ENCODE results near the gene FILIP1L.
A peak's percentile ranks its signal among the peaks of the same experiment; 100 is the strongest.
"Not testable (repeated sequence)": the region's sequence is repeated elsewhere in the genome, so short reads cannot be mapped to it uniquely, and the experiment has no call there.

The FILIP1L gene

DNA sequence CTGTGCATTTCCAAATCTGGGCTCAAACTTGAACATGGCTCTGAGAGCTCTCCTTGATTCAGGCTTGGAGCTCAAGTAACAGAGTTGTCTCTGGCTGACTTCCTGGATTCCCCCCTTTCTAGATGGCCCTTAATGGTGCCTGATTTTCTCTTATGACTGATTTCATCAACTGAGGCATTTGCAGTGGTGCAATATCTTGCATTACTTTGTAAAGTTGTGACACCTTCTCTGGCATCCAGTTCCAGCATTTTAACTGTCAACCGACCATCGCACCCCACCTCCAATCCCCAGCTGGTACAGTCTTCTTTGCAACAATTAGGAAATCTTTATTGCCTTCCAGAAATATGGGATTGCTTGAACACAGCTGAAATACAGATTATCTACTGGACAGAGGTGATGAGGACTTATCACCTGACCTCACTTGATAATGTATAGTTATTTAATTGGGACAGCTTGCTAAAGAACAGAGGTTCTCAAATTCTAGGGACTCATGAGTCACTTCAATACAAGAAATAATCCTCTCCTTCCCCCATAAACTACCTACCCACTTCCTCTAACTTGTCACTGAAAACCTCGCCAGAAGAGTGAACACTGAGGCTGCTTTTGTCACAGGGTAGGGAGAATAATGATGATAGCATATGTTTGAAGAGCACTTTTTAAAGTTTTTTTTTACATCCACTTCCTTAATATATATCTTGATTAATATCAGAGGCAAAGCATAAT, 41.8 kb downstream of the FILIP1L start:
- DNase-seq: peak; percentile 18

DNA sequence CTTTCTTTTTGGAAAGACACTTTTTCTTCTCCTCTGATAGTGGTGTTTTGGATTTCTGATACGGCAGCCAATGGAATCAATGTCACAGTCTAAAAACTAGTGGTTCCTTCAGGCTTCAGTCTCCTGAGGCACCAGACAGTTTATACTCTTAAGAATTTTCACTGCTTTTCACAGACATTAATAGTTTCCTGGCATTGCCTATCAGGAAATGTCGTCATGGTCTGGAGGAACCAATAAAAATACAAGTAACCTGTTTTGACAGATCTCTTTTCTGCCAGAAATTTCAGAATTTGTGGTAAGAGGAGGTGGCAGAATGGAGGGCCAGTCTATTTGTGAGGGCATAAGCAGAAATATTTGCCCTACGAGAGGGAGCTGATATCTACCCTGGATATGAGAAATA, 44.8 kb downstream of the FILIP1L start:
- no peak for DNase-seq

- DNase-seq: peak; percentile 72
Observed at GRCh38 chr3:100068826-100069225, 45.5 kb downstream of the FILIP1L start.

DNA sequence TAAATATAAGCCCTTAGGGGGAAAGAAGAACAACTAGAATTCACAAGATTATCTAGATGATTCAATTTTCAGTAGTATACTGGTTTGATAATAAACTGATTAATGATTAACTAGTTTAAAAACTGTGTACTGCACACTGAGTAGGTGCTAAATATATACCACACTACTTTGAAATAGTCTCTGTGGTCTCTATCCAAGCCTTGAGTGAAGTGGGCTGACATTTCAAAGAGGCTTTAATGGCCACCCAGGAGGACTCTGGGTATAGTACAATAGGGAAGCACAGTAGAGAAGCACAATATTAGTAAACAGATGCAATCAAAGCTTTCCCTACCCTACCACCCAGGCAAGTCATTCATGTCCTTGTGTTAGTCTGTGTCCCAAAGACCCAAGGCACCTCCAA, 46.7 kb downstream of the FILIP1L start:
- DNase-seq: no peak

DNA sequence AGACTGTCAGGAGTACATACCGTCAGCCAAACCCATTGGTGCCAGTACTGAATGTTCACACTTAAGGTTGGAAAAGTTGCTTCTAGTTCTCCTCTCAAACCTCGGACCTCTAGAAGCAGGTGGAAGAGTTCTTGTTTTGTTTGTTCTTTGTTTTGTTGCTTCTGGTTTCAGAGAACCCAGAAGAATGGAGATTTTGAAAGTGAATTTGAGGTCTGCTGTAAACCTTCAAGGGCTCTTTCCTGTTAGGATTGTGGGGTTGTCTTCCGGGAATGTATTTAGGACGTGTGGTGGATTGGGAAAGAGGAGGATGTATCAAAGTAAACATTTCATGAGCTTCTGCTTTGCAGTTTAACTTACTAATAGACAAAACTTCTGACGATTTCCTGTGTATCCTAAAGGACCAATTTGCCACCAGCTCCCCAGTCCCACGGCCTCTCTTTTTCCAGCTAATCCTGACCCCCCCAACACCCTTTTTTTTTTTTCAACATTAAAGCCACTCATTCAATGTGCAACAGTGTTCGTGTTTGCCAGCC, 50.3 kb downstream of the FILIP1L start:
- DNase-seq: no peak

DNA sequence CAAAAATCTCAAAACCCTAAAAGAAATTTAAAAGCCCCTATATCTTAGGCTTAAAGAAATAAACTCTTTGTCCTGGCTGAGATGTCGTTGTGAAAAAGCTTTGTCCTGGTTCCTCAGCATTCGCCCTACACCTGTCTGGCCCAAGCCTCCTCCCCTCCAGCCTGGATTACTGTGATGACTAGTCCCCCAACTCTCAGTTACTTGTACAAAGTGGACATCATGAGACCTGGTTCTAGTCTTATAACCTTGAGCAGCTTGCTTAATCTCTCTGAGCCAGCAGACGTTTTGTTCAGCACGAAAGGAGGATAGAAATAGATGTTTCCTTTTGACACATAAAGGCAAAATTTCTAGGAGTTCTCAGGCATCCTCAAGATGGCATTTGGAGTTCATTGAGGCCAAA, 51.6 kb downstream of the FILIP1L start:
- DNase-seq: no peak

DNA sequence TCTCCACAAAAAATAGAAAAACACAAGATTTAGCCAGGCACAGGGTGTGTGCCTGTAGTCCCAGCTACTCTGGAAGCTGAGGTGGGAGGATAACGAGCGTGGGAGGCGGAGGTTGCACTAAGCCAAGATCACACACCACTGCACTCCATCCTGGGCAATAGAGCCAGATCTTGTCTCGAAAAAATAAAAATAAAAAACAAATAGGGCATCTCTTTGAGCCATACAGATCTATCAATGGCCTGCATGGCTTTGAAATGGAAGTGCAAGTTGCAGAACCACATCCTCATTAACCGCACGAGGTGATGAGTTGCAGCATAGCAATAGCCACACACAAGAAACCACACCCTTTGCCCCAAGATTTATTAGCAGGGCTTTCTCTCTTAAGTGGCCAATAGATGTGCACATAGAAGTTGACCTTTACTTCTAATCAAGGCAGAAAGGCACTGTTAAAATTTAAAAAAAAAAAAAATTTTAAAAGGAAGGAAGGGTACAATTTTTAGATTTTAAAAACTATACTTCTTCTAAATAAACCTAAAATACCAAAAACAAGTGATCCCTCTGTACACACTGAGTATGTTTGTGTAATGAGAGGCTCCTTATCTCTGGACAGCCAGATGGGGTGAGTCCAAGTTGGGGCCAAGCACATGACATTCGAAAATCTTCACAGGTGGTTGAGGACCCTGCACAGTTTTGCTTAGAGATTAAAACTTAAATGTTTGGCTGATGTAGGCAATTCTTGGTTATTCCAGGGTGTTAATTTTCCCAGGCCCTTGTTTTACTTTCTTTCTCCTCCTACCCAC, 53.4 kb downstream of the FILIP1L start:
- peak; percentile 2 for DNase-seq

DNA sequence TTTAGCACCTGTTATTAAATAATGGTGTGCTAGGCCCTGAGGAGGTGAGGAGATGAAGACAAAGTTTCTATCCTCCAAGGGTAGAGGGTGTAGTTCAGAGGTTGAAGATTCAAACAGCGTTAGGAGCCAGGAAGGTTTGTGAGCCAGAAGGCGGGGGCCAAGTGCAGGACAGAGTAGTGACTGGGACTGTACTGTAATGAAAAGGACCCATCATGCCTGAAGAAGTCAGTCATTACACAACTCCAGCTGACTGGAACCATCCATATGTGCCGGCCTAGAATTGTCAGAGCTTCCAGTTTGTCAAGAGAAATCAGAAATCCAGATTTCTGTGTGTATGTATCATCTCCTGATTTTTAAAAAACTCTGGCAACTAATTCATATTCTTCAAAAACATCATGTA, 54.8 kb downstream of the FILIP1L start:
- DNase-seq: no peak

GRCh38 chr3:100057716-100058575, 56.4 kb downstream of the FILIP1L start:
- no peak for DNase-seq

- no peak for DNase-seq
Observed at GRCh38 chr3:100053951-100054620, 60.2 kb downstream of the FILIP1L start.

- not testable (repeated sequence) for DNase-seq
Observed at GRCh38 chr3:100051513-100051912, 62.8 kb downstream of the FILIP1L start.

- no peak for DNase-seq
Observed at GRCh38 chr3:100048248-100048647, 66.1 kb downstream of the FILIP1L start.

DNA sequence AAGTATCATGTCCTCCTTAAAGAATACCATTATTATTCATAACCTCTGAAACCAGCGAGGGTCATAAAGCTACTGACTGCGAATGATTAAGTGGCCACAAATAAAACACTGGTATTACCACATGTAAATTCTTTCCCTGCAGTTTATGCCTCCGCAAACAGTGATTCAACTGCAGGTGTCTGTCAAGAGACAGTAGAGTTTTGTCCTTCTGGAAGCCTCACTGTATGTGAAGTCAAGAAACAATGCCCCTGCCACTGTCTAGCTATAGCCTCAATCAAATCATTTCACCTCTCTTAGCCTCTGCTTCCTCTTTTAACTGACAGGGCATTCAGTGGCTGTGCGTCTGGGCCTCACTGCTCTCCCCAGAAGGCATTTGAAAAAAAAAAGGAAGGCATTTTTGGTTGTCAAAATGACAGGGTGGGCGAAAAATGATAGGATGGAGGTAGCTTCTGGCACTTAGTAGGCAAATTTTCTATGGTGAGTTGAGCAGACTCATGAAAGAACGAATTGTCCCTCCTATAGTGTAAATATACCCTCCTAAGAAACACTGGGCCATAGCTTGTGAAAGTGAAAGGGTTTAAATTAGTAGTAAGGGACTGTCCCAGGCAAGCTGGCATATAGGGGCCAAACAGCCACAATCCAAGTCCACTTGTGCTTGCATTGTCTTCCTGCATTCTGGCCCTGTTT, 66.7 kb downstream of the FILIP1L start:
- peak; percentile 7 for DNase-seq

- DNase-seq: no peak
Observed at GRCh38 chr3:100046986-100047385, 67.3 kb downstream of the FILIP1L start.

DNA sequence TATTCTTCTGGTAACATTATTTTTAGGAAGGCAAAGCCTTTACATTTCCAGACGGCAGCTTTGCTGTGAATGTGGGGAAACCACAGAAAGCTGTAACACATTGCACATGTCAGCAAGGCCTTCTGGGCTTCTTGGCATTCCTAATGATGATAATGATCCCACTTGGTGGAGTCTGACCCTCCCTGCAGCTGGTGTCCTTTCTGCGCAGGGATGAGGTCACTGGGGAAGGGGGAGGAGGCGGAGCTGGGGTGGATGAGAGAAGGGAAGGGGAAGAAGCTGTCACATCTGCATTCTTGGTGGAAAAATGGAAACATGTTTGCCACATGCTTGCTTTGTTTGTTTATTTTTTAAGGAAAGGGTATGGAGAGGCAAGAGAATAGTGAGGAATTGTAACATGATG, 68.6 kb downstream of the FILIP1L start:
- DNase-seq: no peak

- peak; percentile 15 for DNase-seq
Observed at GRCh38 chr3:100044369-100044768, 69.9 kb downstream of the FILIP1L start.

- no peak for DNase-seq
Observed at GRCh38 chr3:100043271-100043670, 71.0 kb downstream of the FILIP1L start.

DNA sequence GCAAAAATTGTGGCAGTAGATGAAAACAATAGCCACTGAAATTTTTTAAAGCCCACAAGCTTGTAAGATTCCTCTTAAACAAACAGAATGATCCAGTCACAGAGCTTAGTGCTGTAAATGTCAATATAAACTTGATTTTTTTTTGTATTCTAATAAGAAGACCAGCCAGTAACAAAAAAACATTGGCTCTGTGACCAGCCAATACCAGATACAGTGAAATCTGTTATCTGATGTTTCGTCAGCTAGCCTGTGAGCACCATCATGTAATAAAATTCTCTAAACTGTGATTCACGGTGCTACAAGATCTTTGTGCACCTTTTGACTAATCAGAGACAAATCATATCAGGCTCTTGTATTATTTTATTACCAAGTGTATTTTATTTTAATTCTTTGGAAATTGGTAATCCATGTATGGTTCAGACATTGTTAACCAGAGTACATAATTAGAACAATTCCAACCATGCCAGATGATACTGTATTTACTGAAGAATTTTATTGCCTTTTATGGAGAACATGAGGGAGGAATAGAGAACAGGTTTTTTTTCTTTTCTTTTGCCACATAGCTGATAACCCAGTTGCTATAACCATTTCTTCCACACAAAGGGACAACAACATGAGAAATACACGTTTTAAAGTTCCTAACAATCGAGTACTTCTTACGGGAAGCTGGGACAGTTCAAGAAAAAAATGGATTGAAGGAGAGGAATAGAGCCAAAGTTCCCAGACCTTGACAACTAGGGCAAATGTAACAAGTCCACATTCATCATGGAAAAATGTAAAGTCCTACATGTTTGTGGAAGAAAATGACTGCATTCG, 71.9 kb downstream of the FILIP1L start:
- DNase-seq: no peak

DNA sequence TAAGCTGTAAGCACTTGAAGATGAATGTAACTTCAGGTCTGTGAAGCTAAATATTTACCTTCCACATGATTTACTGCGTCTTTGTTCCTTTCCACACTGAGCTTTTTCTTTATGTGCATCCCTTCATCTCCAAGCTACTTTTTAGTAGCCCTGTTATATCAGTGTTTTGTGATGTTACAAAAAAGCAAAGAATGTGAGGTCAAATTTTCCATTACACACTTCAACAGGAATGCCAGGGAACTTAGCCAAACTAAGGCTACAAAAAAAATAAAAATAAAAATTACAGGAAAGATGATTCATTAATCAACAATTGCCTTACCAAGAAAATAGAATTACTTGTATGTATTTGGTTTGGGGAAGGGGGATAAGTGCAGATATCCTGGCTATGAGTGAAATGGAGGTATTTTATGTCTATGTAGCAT, 73.0 kb downstream of the FILIP1L start:
- DNase-seq: no peak

DNA sequence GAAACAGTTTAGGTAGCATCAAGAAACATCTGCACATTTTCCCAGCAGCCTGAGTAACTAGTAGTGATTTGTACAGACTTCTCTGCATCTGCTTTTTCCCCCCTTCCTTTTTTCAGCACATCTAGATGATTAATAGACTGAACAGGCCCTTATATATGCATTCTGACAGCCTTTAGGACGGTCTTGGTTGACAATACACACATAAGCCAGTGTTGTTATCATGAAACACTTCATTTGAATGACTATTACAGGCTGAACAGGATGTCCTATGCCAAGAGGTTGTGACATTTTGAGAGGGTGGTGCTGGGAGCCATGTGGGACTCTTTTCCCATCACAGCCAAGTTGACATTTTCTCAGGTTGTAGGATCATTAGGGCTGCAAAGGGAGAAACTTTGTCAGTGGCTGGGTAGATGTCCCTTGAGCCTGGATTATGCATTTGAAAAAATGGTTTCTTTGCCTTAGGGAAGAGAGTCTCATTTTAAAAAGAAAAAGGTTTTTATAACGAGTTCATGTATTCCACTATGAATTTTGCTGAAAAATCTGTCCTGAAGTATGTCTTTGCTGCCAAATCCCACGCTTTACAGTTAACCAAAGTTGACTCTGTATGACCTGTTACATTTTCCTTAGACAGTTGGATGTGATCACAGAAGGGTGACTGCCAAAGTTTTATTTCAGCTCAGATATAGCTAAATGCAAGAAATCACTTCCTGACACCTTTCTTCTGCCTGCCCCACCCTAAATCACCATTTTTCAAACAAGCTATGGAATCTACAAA, 73.7 kb downstream of the FILIP1L start:
- no peak for DNase-seq

All from CD4-positive, alpha-beta T cell treated with Interleukin-4 for 4 hours (primary cell).